Lower lobe of right lung (tissue), 2 donors: ENCODE measurements around the gene CEP20. TPM values are rescaled to one million over a fixed set of nuclear protein-coding genes. Genes with fewer than 3 reads are reported as not detected.

Experiments used
- ATAC-seq, 2 donors: fragments of 200-7000 bp; cut with Tn5 transposase; one replicate each; pipeline ENCODE4 v1.9.1; 2020 to 2022; ENCODE audit warnings: mild to moderate bottlenecking in 2 of 2, moderate library complexity in 2 of 2
- DNase-seq: peaks from one replicate; pipeline ENCODE4 v3.0.0-alpha.2; 2020
- H3K27ac ChIP-seq: fragments of 200-600 bp; one replicate; pipeline ENCODE4 v1.8.0; 2022
- H3K27me3 ChIP-seq: fragments of 200-600 bp; one replicate; pipeline ENCODE4 v1.8.0; 2022; ENCODE audit warnings: low read depth
- H3K36me3 ChIP-seq: fragments of 200-600 bp; one replicate; pipeline ENCODE4 v1.8.0; 2022; ENCODE audit warnings: mild to moderate bottlenecking
- H3K4me1 ChIP-seq: fragments of 200-600 bp; one replicate; pipeline ENCODE4 v1.8.0; 2022
- H3K4me3 ChIP-seq: fragments of 200-600 bp; one replicate; pipeline ENCODE4 v1.8.0; 2022; ENCODE audit warnings: mild to moderate bottlenecking
- H3K9me3 ChIP-seq: fragments of 200-600 bp; one replicate; pipeline ENCODE4 v1.8.0; 2022
- CTCF ChIP-seq: fragments of 200-600 bp; IDR thresholded peaks from one replicate; pipeline ENCODE4 v1.8.0; 2022; ENCODE audit warnings: antibody characterized with exemption, mild to moderate bottlenecking
- intact Hi-C: fragments of 100-400 bp; cut with DNase I; formaldehyde crosslinking; loops from one replicate; pipeline ENCODE4 v1.11.0; 2022
- total RNA-seq: library from RNA; stranded (reverse); fragmentation: NEBNext Ultra II Directional; extraction: Animal tissue kit (Norgen Biotek cat#: 25700); gene quantifications from one replicate; pipeline ENCODE4 v1.2.1, GENCODE V29; 2021
- donor health status: DM: no; HTN: yes; CAD: no; lungs with severe emphysema.

The CEP20 gene
- total RNA-seq, 1 donor from 2014 or later = 24.1 TPM

GRCh38 chr16:15836965-15837611, 51.3 kb downstream of the CEP20 start:
- Histone ChIP-seq H3K4me3 (no peak overlapping the region), H3K36me3 (no peaks in the 10 kb centered on the region), H3K27me3 (no peaks in the 10 kb centered on the region), H3K27ac (no peak overlapping the region), H3K9me3 (no peaks in the 10 kb centered on the region), H3K4me1 (no peaks in the 10 kb centered on the region)
- TF ChIP-seq CTCF = no peak
- ATAC-seq (no peak), DNase-seq (no peak)
- intact Hi-C loops = no loop called here

GRCh38 chr16:15836074-15836473, 52.3 kb downstream of the CEP20 start:
- H3K36me3 ChIP-seq = no peaks in the 10 kb centered on the region
- DNase-seq = no peak
- no peak overlapping the region for H3K4me3 ChIP-seq
- ATAC-seq = no peak
- H3K27me3 ChIP-seq = no peaks in the 10 kb centered on the region
- no peak for TF ChIP-seq CTCF
- no peaks in the 10 kb centered on the region for H3K4me1 ChIP-seq
- no peak overlapping the region for H3K27ac ChIP-seq
- no peaks in the 10 kb centered on the region for H3K9me3 ChIP-seq
- intact Hi-C loops = no loop called here

GRCh38 chr16:15835136-15835878, 53.1 kb downstream of the CEP20 start:
- no peaks in the 10 kb centered on the region for H3K36me3 ChIP-seq
- no peaks in the 10 kb centered on the region for H3K9me3 ChIP-seq
- no peaks in the 10 kb centered on the region for H3K27me3 ChIP-seq
- H3K27ac ChIP-seq = no peak overlapping the region
- ATAC-seq (peak in 1 of 2 donors; percentile 34), DNase-seq (no peak)
- no peaks in the 10 kb centered on the region for H3K4me1 ChIP-seq
- intact Hi-C loops = no loop called here
- H3K4me3 ChIP-seq = no peak overlapping the region
- TF ChIP-seq CTCF = no peak

GRCh38 chr16:15834502-15834901, 53.9 kb downstream of the CEP20 start:
- no peak for TF ChIP-seq CTCF
- intact Hi-C loops = no loop called here
- H3K27ac ChIP-seq = no peak overlapping the region
- H3K27me3 ChIP-seq = no peaks in the 10 kb centered on the region
- no peaks in the 10 kb centered on the region for H3K36me3 ChIP-seq
- no peak overlapping the region for H3K4me3 ChIP-seq
- no peaks in the 10 kb centered on the region for H3K9me3 ChIP-seq
- DNase-seq (no peak), ATAC-seq (no peak)
- no peaks in the 10 kb centered on the region for H3K4me1 ChIP-seq

- DNase-seq = no peak
- no peak for TF ChIP-seq CTCF
- Histone ChIP-seq H3K4me3 (no peak overlapping the region), H3K27ac (no peak overlapping the region), H3K4me1 (peaks cover 5% of the 10 kb centered on the region), H3K9me3 (no peaks in the 10 kb centered on the region), H3K36me3 (no peaks in the 10 kb centered on the region), H3K27me3 (no peaks in the 10 kb centered on the region)
- intact Hi-C loops = no loop called here
- ATAC-seq = no peak
These were observed 54.9 kb downstream of the CEP20 start for GRCh38 chr16:15833541-15833940.
